ENCODE results near the gene SRPK2. TPM values are rescaled to one million over a fixed set of nuclear protein-coding genes. Genes with fewer than 3 reads are reported as not detected.
A peak's percentile ranks its signal among the peaks of the same experiment; 100 is the strongest.

The SRPK2 gene
- total RNA-seq, 1 donor from 2014 or later: 54.8 TPM

DNA sequence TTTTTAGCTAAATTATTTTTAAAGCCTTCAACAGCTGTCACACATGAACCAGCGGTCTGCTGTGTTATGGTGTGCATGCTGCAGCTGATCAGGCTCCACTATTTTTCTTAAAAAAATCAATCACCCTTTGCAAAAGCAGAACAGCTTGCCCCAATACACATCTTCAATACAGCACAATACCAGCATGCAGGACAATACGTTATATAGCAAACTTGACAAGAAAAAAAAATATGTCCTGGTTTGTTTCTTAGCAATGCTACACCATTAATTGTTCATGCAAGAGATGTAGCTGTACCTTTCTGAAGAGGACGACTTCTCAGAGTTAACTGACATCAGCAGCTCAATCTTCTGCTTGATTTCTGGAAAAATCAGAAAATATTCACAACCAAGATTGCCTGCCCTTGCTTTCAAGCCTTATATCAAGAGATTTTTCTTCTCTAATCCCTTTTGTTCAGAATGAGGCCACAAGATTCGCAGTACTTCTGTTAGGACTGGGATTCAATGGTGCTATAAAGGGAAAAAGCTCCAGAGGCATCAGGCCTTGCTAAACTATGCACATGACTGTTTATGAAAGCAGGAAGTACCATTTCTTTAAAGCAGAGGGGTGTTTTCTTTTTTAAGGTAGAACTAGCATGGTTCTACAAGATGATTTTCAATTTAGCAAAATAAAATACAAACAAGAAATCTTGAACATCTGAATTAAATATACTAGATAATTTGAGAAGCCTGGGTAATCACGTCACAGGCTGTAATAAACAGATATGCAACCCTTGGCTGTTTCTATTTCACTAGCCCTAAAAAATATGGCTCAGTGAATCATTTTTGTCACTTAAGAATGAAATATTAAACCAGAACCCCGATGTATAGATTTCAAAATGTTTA is 120.0 kb downstream of the SRPK2 start:
- H3K9ac ChIP-seq (ENCODE audit: low read length): peak overlapping the region; percentile 70
- peak overlapping the region; percentile 52 for H3K4me3 Mint-ChIP-seq (ENCODE audit: unreplicated experiment)
- H3K27me3 Mint-ChIP-seq (ENCODE audit: low read depth, unreplicated experiment): no peaks in the 10 kb centered on the region
- H3K27me3 ChIP-seq (ENCODE audit: insufficient read depth, low read length): no peaks in the 10 kb centered on the region
- H3K4me3 ChIP-seq (ENCODE audit: insufficient read depth, low read depth, low read length): peak overlapping the region; percentile 42
- peaks cover 71% of the 10 kb centered on the region for H3K79me2 ChIP-seq (ENCODE audit: insufficient read depth, low read length)
- peaks cover 18% of the 10 kb centered on the region for H3K4me1 ChIP-seq (ENCODE audit: insufficient read depth, low read length)
- H3K36me3 ChIP-seq (ENCODE audit: insufficient read depth, low read length): no peaks in the 10 kb centered on the region
- H3K4me1 Mint-ChIP-seq (ENCODE audit: low read depth, unreplicated experiment): peaks cover 24% of the 10 kb centered on the region
- no peaks in the 10 kb centered on the region for H3K9me3 Mint-ChIP-seq (ENCODE audit: unreplicated experiment)
- peak overlapping the region; percentile 76 for H3K4me2 ChIP-seq (ENCODE audit: low read length)
- peak overlapping the region; percentile 68 for H3K27ac ChIP-seq (ENCODE audit: low read depth, low read length)
- no peaks in the 10 kb centered on the region for H3K9me3 ChIP-seq (ENCODE audit: insufficient read depth, low read depth, low read length)
- H4K20me1 ChIP-seq (ENCODE audit: insufficient read depth, low read length): peaks cover 35% of the 10 kb centered on the region
- H3K27ac Mint-ChIP-seq (ENCODE audit: unreplicated experiment): peak overlapping the region; percentile 9
- peaks cover 1% of the 10 kb centered on the region for H3K36me3 Mint-ChIP-seq (ENCODE audit: low read depth, unreplicated experiment)
- no peak overlapping the region for H2AFZ ChIP-seq (ENCODE audit: low read depth, low read length)
- TF ChIP-seq CTCF (IDR thresholded peaks at IDR 0.05; ENCODE audit: insufficient read depth, low read depth, low read length): no peak
- TF ChIP-seq EZH2 (IDR thresholded peaks at IDR 0.05; ENCODE audit: insufficient read depth, low read length): no peak
- DNase-seq (ENCODE audit: low read depth): peak; percentile 70
- FAIRE-seq: peak; percentile 76

- Mint-ChIP-seq H3K4me3 (ENCODE audit: unreplicated experiment) (peak overlapping the region; percentile 41), H3K27ac (ENCODE audit: unreplicated experiment) (peak overlapping the region; percentile 9), H3K4me1 (ENCODE audit: low read depth, unreplicated experiment) (peaks cover 24% of the 10 kb centered on the region), H3K27me3 (ENCODE audit: low read depth, unreplicated experiment) (no peaks in the 10 kb centered on the region), H3K9me3 (ENCODE audit: unreplicated experiment) (no peaks in the 10 kb centered on the region), H3K36me3 (ENCODE audit: low read depth, unreplicated experiment) (peaks cover under 1% of the 10 kb centered on the region)
- no peaks in the 10 kb centered on the region for H3K36me3 ChIP-seq (ENCODE audit: insufficient read depth, low read length)
- H3K79me2 ChIP-seq (ENCODE audit: insufficient read depth, low read length): peaks cover 68% of the 10 kb centered on the region
- DNase-seq (ENCODE audit: low read depth): peak; percentile 83
- peaks cover 39% of the 10 kb centered on the region for H4K20me1 ChIP-seq (ENCODE audit: insufficient read depth, low read length)
- peak overlapping the region; percentile 42 for H3K4me3 ChIP-seq (ENCODE audit: insufficient read depth, low read depth, low read length)
- H3K4me2 ChIP-seq (ENCODE audit: low read length): peak overlapping the region; percentile 76
- H3K9ac ChIP-seq (ENCODE audit: low read length): peak overlapping the region; percentile 70
- TF ChIP-seq CTCF (IDR thresholded peaks at IDR 0.05; ENCODE audit: insufficient read depth, low read depth, low read length): no peak
- no peak for TF ChIP-seq EZH2 (IDR thresholded peaks at IDR 0.05; ENCODE audit: insufficient read depth, low read length)
- no peaks in the 10 kb centered on the region for H3K27me3 ChIP-seq (ENCODE audit: insufficient read depth, low read length)
- no peaks in the 10 kb centered on the region for H3K9me3 ChIP-seq (ENCODE audit: insufficient read depth, low read depth, low read length)
- H2AFZ ChIP-seq (ENCODE audit: low read depth, low read length): no peak overlapping the region
- peak overlapping the region; percentile 68 for H3K27ac ChIP-seq (ENCODE audit: low read depth, low read length)
- FAIRE-seq: no peak
- H3K4me1 ChIP-seq (ENCODE audit: insufficient read depth, low read length): peaks cover 18% of the 10 kb centered on the region
Observed at GRCh38 chr7:105268056-105268455, 120.7 kb downstream of the SRPK2 start.

GRCh38 chr7:105267244-105267643 is 121.5 kb downstream of the SRPK2 start:
- H3K4me3 Mint-ChIP-seq (ENCODE audit: unreplicated experiment): no peak overlapping the region
- DNase-seq (ENCODE audit: low read depth): no peak
- H3K9ac ChIP-seq (ENCODE audit: low read length): no peak overlapping the region

More at GRCh38 chr7:105267244-105267643, 121.5 kb downstream of the SRPK2 start:
- no peaks in the 10 kb centered on the region for H3K27me3 Mint-ChIP-seq (ENCODE audit: low read depth, unreplicated experiment)
- Histone ChIP-seq H3K4me1 (ENCODE audit: insufficient read depth, low read length) (peaks cover 18% of the 10 kb centered on the region), H3K9me3 (ENCODE audit: insufficient read depth, low read depth, low read length) (no peaks in the 10 kb centered on the region), H3K36me3 (ENCODE audit: insufficient read depth, low read length) (no peaks in the 10 kb centered on the region), H4K20me1 (ENCODE audit: insufficient read depth, low read length) (peaks cover 46% of the 10 kb centered on the region), H3K79me2 (ENCODE audit: insufficient read depth, low read length) (peaks cover 63% of the 10 kb centered on the region), H2AFZ (ENCODE audit: low read depth, low read length) (no peak overlapping the region), H3K27me3 (ENCODE audit: insufficient read depth, low read length) (no peaks in the 10 kb centered on the region), H3K27ac (ENCODE audit: low read depth, low read length) (no peak overlapping the region), H3K4me2 (ENCODE audit: low read length) (no peak overlapping the region), H3K4me3 (ENCODE audit: insufficient read depth, low read depth, low read length) (no peak overlapping the region)
- no peaks in the 10 kb centered on the region for H3K9me3 Mint-ChIP-seq (ENCODE audit: unreplicated experiment)
- peaks cover 24% of the 10 kb centered on the region for H3K4me1 Mint-ChIP-seq (ENCODE audit: low read depth, unreplicated experiment)
- FAIRE-seq: no peak
- TF ChIP-seq EZH2 (IDR thresholded peaks at IDR 0.05; ENCODE audit: insufficient read depth, low read length): no peak
- TF ChIP-seq CTCF (IDR thresholded peaks at IDR 0.05; ENCODE audit: insufficient read depth, low read depth, low read length): no peak
- H3K27ac Mint-ChIP-seq (ENCODE audit: unreplicated experiment): peak overlapping the region; percentile 44
- H3K36me3 Mint-ChIP-seq (ENCODE audit: low read depth, unreplicated experiment): no peaks in the 10 kb centered on the region

All from astrocyte (in vitro differentiated cells and primary cell).